Loucy (cell line): Measurements from ENCODE around the gene AJM1.

Source experiments
- EZH2phosphoT487 ChIP-seq: fragments of 200-600 bp; IDR thresholded peaks from 2 replicates; pipeline ENCODE4 v1.6.1; 2018; ENCODE audit warnings: antibody characterized with exemption, mild to moderate bottlenecking, moderate library complexity, borderline replicate concordance
- TF ChIP-seq, protein P1 (sequence below): fragments of 200-600 bp; sonication (generic); conservative IDR thresholded peaks from 2 replicates; pipeline ENCODE4 v1.5.1; 2014; ENCODE audit warnings: mild to moderate bottlenecking, antibody characterized with exemption, low read length

DNA sequence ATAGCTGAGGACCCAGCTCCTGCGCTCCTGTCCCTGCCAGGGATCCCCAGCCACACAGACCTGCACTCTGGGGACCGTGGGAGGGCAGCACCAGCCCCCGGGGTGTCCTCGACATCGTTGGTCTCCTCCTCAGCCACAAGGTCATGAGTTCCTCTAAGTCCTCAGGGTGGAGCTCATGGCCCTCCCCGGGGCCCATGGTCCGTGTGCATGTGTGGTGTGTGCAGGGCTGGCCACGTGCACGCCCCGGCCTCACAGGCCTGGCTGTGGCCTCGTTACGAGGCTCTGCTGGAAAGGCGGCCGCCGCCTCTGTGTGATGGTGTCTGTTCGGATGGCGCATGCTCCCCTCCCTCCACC lies 16.1 kb upstream of the AJM1 start:
- TF ChIP-seq, protein P1, sequence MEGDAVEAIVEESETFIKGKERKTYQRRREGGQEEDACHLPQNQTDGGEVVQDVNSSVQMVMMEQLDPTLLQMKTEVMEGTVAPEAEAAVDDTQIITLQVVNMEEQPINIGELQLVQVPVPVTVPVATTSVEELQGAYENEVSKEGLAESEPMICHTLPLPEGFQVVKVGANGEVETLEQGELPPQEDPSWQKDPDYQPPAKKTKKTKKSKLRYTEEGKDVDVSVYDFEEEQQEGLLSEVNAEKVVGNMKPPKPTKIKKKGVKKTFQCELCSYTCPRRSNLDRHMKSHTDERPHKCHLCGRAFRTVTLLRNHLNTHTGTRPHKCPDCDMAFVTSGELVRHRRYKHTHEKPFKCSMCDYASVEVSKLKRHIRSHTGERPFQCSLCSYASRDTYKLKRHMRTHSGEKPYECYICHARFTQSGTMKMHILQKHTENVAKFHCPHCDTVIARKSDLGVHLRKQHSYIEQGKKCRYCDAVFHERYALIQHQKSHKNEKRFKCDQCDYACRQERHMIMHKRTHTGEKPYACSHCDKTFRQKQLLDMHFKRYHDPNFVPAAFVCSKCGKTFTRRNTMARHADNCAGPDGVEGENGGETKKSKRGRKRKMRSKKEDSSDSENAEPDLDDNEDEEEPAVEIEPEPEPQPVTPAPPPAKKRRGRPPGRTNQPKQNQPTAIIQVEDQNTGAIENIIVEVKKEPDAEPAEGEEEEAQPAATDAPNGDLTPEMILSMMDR: no peak
- no peak for TF ChIP-seq EZH2phosphoT487
